ENCODE data around the gene ZNF423.

Gene ZNF423

GRCh38 chr16:49749816-49750215 is 106.1 kb downstream of the ZNF423 start:
- H3K36me3 ChIP-seq = no peaks in the 10 kb centered on the region
- no peaks in the 10 kb centered on the region; the same call in none of the 2 replicates for H4K20me1 ChIP-seq
- H3K4me2 ChIP-seq = no peak overlapping the region
- no peak overlapping the region for H3K4me3 ChIP-seq
- no peak overlapping the region for H3K9ac ChIP-seq
- TF ChIP-seq Cebpa-rat (IDR thresholded peaks at IDR 0.05) = no peak
- H3K27ac ChIP-seq = no peak overlapping the region
- peaks cover 46% of the 10 kb centered on the region for H3K4me1 ChIP-seq
- no peaks in the 10 kb centered on the region for H3K27me3 ChIP-seq
- no peaks in the 10 kb centered on the region for H3K9me3 ChIP-seq

- TF ChIP-seq Cebpa-rat (IDR thresholded peaks at IDR 0.05) = no peak
- no peak overlapping the region for H3K9ac ChIP-seq
- H3K4me3 ChIP-seq = no peak overlapping the region
- no peak overlapping the region for H3K27ac ChIP-seq
- H3K27me3 ChIP-seq = no peaks in the 10 kb centered on the region
- no peaks in the 10 kb centered on the region; the same call in none of the 2 replicates for H4K20me1 ChIP-seq
- H3K4me2 ChIP-seq = peak overlapping the region; percentile 32; the same call in 1 of the 2 replicates
- H3K36me3 ChIP-seq = no peaks in the 10 kb centered on the region
- H3K9me3 ChIP-seq = no peaks in the 10 kb centered on the region
- peaks cover 37% of the 10 kb centered on the region for H3K4me1 ChIP-seq
Observed at GRCh38 chr16:49748322-49748721, 107.6 kb downstream of the ZNF423 start.

GRCh38 chr16:49747654-49748053 is 108.3 kb downstream of the ZNF423 start:
- Histone ChIP-seq H3K9ac (no peak overlapping the region), H3K4me1 (peaks cover 37% of the 10 kb centered on the region), H4K20me1 (no peaks in the 10 kb centered on the region; the same call in none of the 2 replicates), H3K27me3 (no peaks in the 10 kb centered on the region), H3K4me3 (no peak overlapping the region), H3K36me3 (no peaks in the 10 kb centered on the region), H3K4me2 (no peak overlapping the region), H3K9me3 (no peaks in the 10 kb centered on the region), H3K27ac (no peak overlapping the region)
- TF ChIP-seq Cebpa-rat (IDR thresholded peaks at IDR 0.05) = peak; percentile 40; the same call in 1 of the 2 replicates

GRCh38 chr16:49746545-49746944 is 109.4 kb downstream of the ZNF423 start:
- H3K4me3 ChIP-seq = no peak overlapping the region
- H3K36me3 ChIP-seq = no peaks in the 10 kb centered on the region
- no peaks in the 10 kb centered on the region; the same call in 1 of the 2 replicates for H4K20me1 ChIP-seq
- no peak overlapping the region for H3K4me2 ChIP-seq
- peaks cover 28% of the 10 kb centered on the region for H3K4me1 ChIP-seq
- no peak overlapping the region for H3K9ac ChIP-seq
- H3K27ac ChIP-seq = no peak overlapping the region
- TF ChIP-seq Cebpa-rat (IDR thresholded peaks at IDR 0.05) = no peak
- no peaks in the 10 kb centered on the region for H3K9me3 ChIP-seq
- H3K27me3 ChIP-seq = no peaks in the 10 kb centered on the region

- peaks cover 18% of the 10 kb centered on the region for H3K4me1 ChIP-seq
- no peaks in the 10 kb centered on the region for H3K27me3 ChIP-seq
- no peak overlapping the region for H3K9ac ChIP-seq
- no peaks in the 10 kb centered on the region; the same call in 1 of the 2 replicates for H4K20me1 ChIP-seq
- TF ChIP-seq Cebpa-rat (IDR thresholded peaks at IDR 0.05) = no peak
- no peak overlapping the region for H3K4me3 ChIP-seq
- H3K27ac ChIP-seq = no peak overlapping the region
- no peak overlapping the region for H3K4me2 ChIP-seq
- H3K9me3 ChIP-seq = no peaks in the 10 kb centered on the region
- no peaks in the 10 kb centered on the region for H3K36me3 ChIP-seq
Observed at GRCh38 chr16:49745311-49745747, 110.6 kb downstream of the ZNF423 start.

GRCh38 chr16:49744244-49745220 is 111.4 kb downstream of the ZNF423 start:
- Histone ChIP-seq H3K27me3 (no peaks in the 10 kb centered on the region), H3K36me3 (no peaks in the 10 kb centered on the region), H3K9ac (no peak overlapping the region)

GRCh38 chr16:49743658-49744057 is 112.3 kb downstream of the ZNF423 start:
- no peaks in the 10 kb centered on the region for H3K9me3 ChIP-seq
- no peak overlapping the region for H3K4me3 ChIP-seq
- no peak overlapping the region for H3K27ac ChIP-seq
- H3K4me1 ChIP-seq = peaks cover 6% of the 10 kb centered on the region
- no peak overlapping the region for H3K4me2 ChIP-seq
- H3K36me3 ChIP-seq = no peaks in the 10 kb centered on the region
- no peak for TF ChIP-seq Cebpa-rat (IDR thresholded peaks at IDR 0.05)
- H4K20me1 ChIP-seq = no peaks in the 10 kb centered on the region
- no peaks in the 10 kb centered on the region for H3K27me3 ChIP-seq
- H3K9ac ChIP-seq = no peak overlapping the region

More at GRCh38 chr16:49744244-49745220, 111.4 kb downstream of the ZNF423 start:
- Histone ChIP-seq H3K4me3 (no peak overlapping the region), H3K9me3 (no peaks in the 10 kb centered on the region), H3K27ac (no peak overlapping the region), H3K4me2 (no peak overlapping the region), H4K20me1 (no peaks in the 10 kb centered on the region), H3K4me1 (peaks cover 13% of the 10 kb centered on the region)
- no peak for TF ChIP-seq Cebpa-rat (IDR thresholded peaks at IDR 0.05)

- Histone ChIP-seq H3K4me2 (no peak overlapping the region), H3K4me1 (peaks cover 1% of the 10 kb centered on the region; the same call in 1 of the 2 replicates), H3K4me3 (no peak overlapping the region), H4K20me1 (no peaks in the 10 kb centered on the region), H3K27me3 (no peaks in the 10 kb centered on the region), H3K9me3 (no peaks in the 10 kb centered on the region), H3K36me3 (no peaks in the 10 kb centered on the region), H3K27ac (no peak overlapping the region), H3K9ac (no peak overlapping the region)
- no peak for TF ChIP-seq Cebpa-rat (IDR thresholded peaks at IDR 0.05)
Observed at GRCh38 chr16:49743203-49743464, 112.8 kb downstream of the ZNF423 start.

GRCh38 chr16:49742428-49743202 is 113.3 kb downstream of the ZNF423 start:
- no peaks in the 10 kb centered on the region for H3K36me3 ChIP-seq
- no peaks in the 10 kb centered on the region for H4K20me1 ChIP-seq
- no peak for TF ChIP-seq Cebpa-rat (IDR thresholded peaks at IDR 0.05)
- H3K9ac ChIP-seq = no peak overlapping the region
- H3K4me3 ChIP-seq = no peak overlapping the region
- no peaks in the 10 kb centered on the region for H3K27me3 ChIP-seq
- peaks cover 5% of the 10 kb centered on the region for H3K4me1 ChIP-seq
- H3K9me3 ChIP-seq = no peaks in the 10 kb centered on the region
- no peak overlapping the region for H3K4me2 ChIP-seq
- no peak overlapping the region for H3K27ac ChIP-seq

GRCh38 chr16:49740256-49740655 is 115.7 kb downstream of the ZNF423 start:
- Histone ChIP-seq H3K9ac (no peak overlapping the region), H3K4me2 (no peak overlapping the region), H4K20me1 (no peaks in the 10 kb centered on the region), H3K27ac (no peak overlapping the region), H3K27me3 (no peaks in the 10 kb centered on the region), H3K4me1 (peaks cover 22% of the 10 kb centered on the region), H3K9me3 (no peaks in the 10 kb centered on the region), H3K4me3 (no peak overlapping the region), H3K36me3 (no peaks in the 10 kb centered on the region)
- no peak for TF ChIP-seq Cebpa-rat (IDR thresholded peaks at IDR 0.05)

Measured in BLaER1 (cell line).